RPMI8226 (cell line): ENCODE measurements around the gene FLT4.
"Not testable (repeated sequence)": the region's sequence is repeated elsewhere in the genome, so short reads cannot be mapped to it uniquely, and the experiment has no call there.

Experiments
- DNase-seq: peaks from one replicate; pipeline ENCODE4 v3.0.0-alpha.2; 2015

The FLT4 gene

DNA sequence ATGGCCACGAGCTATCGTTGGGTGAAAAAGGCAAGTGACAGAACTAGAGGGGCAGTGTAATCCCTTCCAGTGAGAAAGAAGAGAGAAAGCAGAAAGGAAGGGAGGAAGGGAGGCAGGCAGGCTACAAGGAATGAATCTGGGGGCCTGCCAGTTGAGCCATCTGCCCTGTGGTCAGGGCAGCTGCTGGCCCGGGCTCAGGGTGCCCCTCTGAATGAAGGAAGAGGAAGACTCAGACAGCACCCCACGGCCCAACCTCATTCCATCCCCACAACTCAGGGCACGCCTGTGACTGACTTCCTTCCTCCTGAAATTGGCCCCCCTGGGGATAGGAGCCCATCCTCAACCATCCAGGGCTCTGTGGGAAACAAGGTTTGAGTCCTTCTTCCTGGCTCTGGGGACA, 20.3 kb upstream of the FLT4 start:
- no peak for DNase-seq

DNA sequence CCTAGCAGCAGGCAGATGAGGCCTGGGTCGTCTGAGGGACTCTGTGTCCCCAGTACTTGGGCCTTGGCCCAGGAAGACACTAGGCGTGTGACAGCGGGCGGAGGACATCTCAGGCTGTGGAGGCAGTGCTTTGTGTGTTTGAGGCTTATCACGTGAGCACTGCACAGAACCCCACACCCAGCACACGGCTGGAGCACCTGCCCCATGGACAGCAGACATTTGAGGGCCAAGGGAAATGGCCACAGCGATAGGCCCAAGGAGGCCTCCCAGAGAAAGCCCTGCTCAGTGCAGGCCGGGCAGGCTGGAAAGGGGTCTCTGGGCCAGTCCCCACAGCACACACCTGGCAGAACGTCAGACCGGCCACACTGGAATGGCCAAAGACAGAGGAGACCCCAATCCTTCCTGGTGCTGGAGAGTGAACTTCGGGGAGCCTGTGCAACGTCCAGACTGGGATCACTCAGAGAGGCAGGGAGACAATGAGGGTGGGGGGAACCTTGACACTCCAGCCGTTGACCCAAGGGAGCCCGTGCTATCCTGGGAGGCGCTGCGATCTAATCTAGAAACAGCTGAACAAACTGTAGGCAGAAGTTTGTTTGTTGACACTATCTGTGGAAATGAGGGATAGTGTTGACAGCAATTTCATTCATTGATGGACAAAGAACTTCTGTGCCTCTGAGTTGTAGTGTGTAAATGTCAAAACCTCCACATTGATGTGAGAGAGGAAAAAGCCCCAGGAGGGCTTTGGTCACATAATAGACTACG, 19.6 kb upstream of the FLT4 start:
- DNase-seq = no peak

DNA sequence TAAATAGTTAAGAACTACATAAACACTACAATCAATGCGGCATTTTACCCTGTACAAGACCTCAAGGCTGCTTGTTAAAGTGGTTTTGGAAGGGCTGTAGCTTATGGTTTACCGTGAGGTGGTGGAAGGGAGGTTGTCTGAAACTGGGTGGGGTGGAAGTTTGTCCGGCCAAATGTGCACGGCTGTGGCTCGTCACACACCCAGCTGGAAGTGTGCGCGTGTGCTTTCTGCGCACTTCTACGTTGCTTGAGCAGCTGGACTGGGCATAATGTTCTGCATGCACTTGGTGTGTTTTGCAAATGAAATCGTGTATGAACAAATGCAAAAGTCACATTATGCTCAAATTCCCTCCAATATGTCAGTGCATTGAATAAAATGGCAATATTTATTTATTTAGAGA, 17.4 kb upstream of the FLT4 start:
- DNase-seq = no peak

DNA sequence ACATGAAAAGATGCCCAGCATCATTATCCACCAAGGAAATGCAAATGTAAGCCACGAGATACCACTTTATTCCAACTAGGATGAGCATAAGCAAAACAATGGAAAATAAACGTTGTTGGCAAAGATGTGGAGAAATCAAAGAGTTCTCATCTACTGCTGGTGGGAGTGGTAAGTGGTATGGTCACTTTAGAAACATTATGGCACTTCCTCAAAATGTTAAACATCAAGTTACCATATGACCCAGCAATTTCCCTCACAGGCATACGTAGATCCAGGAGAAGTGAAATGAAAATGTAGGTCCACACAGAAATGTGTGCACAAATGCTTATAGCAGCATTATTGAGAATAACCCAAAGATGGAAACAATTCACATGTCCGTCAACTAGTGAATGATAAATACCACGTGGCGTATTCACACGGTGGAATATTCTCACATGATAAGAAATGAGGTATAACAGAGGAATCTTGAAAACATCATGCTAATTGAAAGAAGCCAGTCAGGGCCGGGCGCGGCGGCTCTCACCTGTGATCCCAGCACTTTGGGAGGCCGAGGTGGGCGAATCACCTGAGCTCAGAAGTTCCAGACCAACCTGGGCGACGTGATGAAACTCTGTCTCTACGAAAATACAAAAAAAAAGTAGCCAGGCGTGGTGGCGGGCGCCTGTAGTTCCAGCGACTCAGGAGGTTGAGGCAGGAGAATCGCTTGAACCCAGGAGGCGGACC, 16.4 kb upstream of the FLT4 start:
- no peak for DNase-seq

- no peak for DNase-seq
Observed at GRCh38 chr5:180658774-180659564, 9.6 kb upstream of the FLT4 start.

DNA sequence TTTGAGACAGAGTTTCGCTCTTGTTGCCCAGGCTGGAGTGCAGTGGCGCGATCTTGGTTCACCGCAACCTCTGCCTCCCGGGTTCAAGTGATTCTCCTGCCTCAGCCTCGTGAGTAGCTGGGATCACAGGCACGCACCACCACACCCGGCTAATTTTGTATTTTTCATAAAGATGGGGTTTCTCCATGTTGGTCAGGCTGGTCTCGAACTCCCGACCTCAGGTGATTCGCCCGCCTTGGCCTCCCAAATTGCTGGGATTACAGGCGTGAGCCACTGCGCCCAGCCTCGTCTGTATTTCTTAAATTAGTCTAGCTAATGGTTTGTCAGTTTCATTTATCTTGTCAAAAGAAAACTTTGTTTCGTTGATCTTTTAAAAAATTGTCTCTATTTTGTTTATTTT, 5.8 kb upstream of the FLT4 start:
- DNase-seq = not testable (repeated sequence)

GRCh38 chr5:180652771-180653170, 3.4 kb upstream of the FLT4 start:
- DNase-seq = no peak

DNA sequence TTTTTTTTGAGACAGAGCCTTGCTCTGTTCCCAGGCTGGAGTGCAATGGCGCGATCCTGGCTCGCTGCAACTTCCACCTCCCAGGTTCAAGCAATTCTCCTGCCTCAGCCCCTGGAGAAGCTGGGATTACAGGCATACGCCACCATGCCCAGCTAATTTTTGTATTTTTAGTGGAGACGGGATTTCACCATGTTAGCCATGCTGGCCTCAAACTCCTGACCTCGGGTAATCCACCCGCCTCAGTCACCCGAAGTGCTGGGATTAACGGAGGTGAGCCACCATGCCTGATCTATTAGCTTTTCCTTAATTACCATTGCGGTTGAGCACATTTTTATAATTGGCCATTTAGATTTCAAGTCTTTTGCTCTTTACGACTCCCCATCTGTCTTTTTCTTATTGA, 2.9 kb upstream of the FLT4 start:
- no peak for DNase-seq

- no peak for DNase-seq
Observed at GRCh38 chr5:180648658-180649296, 623 bp downstream of the FLT4 start.

DNA sequence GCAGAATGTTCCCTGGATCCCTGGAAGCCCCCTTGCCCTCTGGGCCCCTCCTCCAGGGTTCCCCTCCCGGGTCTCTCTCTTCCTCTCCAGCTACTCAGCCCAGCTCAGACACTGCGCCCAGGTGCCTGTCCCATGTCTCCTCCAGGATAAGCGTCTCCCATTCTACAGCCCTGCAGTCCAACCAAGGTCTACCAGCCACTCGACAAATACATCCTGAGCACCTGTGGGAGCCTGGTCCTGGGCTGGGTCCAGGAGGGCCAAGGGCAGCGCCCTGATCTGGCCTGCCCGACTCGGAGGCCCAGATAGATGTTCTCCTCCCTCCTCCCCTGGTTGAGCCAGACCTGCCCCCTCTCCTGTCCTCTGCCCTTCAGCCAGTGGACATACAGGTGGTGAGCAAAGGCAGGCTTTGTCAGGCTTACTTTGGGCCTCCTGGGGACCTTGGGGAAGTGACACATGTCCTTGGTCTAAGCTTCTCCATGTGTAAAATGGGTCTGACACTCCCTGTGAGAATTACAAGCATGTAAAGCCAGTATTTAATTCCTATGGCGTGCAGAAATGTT, 1.4 kb downstream of the FLT4 start:
- no peak for DNase-seq

DNA sequence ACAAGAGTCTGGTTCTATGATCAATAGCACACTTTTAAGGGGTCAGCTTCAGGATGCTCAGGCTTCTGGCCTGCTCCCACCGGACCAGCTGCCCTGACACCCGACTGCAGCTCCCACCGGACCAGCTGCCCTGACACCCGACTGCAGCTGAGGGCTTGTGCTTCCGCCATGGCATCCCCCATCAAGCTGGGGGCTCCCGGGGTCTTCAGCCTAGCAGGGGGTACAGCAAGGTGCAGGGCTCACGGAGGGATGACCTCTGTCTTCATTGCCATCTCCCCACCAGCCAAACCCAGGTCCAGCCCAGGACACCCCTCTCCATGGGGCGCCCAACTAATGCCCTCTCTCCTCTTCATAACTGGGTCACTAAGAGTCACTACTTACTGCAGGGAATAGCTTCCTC, 1.9 kb downstream of the FLT4 start:
- no peak for DNase-seq

- no peak for DNase-seq
Observed at GRCh38 chr5:180646963-180647305, 2.5 kb downstream of the FLT4 start.

DNA sequence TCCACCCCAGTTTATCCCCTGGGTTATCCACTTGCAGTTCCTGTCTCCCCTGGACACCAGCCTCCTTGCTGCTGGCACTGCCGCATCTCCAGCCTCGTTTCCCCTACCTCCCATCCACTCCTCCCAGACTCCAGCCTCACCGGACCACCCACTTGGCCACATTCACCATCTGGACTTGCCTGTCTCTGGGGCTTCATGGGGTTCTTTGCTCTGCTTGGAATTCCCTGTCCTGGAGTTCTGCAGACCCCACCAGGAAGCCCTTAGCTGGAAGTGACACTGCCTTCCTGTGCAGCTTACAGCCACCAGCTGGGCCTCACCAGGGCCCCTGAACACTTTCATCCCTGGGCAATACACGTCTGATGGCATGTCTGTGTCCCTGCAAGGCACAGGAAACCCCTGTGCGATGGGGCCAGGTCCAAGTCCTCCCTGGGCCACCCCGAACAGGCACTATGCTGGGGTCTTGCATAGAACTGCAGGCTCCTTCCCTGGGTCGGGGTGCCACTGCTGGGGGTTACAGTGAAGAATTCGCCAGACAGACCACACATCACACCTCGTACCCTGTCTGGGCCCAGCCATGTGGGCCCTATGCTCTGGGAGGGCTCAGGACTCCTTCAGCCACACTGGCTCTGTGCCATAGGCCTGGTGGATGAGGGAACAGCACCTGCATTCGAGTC, 3.0 kb downstream of the FLT4 start:
- no peak for DNase-seq

DNA sequence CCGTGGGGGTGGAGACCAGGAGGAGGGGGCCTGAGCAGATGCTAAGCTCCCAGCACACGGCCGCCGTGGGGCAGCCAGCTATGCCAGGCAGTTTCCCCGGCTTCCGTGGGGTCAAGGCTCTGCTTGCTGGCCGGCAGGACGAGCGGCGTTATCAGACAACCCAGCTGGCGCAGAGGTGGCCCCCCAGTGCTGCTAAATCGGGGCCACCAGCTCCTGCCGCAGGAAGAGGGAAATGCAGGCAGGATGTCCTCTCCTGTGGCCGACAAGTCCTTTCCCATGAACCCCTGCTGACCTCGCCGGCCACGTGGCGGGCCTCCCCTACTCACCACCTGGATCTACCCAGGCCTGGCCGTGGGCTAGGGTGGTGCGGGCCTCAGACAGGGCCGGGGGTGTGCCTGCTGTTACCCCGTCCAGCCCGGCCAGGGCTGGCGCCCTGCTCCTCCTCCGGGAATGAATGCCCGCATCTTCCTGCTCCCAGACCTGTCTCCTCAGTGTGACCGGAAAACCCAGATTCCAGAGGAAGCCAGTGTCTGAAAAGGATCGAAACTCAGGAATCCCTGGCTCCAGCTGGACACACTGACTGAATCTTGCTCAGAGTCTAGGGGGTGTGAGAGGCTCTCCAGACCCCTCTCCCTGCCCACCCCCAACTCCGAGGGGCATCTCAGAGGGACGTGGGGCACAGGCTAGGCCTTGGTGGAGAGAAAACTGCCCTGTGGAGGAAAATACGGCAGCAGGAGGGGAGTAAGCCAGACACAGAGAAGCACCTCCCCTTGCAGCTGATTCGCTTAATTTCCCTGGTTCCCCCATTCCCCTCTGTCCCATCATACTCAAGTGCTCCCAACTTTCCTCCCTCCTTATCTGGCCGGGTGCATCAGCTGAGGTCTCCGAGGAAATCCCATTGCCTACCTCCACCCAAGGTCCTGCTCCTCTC, 3.9 kb downstream of the FLT4 start:
- DNase-seq = no peak

GRCh38 chr5:180644825-180645273, 4.6 kb downstream of the FLT4 start:
- no peak for DNase-seq

GRCh38 chr5:180644129-180644824, 5.1 kb downstream of the FLT4 start:
- DNase-seq = no peak

DNA sequence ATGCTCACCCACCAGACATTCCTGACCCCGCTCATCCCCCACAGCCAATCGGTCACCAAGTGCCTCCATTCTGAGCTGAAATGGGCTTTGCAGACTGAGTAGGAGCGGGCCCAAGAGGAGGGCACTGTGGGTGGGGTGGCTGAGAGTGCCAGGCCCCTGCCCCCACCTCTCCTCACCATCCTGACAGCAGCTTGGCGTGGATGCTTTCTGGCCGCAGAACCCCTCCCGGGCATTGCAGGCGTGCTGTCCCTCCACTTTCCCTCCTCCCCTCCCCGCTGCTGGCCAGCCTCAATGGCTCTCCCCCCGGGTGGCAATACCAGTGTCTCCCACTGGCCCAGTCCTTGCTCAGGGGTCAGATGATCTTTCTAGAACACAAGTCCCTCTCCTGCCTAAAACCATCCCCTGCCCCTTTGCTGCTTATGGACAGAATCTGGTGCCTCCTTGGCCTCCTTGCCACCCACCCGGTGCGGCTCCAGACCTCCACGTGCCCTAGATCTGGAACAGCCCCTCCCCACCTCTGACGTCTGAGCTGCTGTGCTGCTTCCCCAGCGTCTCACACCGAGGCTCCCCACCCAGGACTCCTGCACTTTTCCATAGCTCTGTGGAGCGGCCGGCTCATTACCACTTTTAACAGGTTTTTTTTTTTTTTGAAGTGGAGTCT, 6.1 kb downstream of the FLT4 start:
- no peak for DNase-seq

DNA sequence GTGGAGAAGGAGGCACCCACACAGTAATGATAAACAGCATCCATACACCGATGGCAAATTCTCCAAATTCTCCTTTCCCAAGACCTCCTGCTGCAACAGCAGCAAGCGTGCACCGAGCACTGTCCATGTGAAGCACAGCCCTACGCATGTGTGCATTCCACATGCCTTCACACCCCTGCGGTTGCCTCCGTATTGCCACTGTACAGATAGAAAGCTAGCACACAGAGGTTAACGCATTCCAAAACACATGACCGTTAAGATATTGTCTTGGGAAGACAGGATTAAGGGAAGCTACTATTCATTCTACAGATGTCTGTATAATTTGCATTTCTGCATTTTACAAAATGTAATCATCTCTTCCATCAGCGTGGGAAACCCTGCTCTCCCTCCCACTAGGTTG, 6.6 kb downstream of the FLT4 start:
- DNase-seq = no peak

DNA sequence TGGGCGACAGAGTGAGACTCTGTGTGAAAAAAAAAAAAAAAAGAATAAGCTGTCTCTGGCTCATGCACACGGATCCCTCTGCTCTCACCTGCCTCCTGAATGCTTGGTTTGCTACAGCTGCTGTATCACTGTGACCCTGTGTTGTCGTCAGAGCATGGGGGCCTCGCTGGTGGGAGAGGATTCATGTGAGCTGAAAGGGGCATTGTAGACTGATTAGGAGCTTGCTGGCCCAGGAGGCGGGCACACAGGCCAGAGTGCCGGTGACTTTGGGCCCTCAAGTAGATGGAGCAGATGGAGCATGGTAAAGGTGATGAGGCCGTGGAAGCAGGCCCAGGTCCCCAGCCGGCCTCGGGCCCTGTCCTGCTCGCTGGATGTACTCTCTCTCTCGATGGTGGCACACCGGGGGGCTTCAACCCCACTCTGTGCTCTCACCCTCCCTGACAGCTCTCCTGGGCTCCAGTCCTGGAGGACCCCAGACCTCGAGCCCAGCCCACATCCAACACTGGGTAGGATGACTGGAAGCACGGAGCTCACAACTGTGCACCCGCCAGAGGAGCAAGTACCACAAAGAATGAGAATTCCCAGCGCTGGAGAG, 7.1 kb downstream of the FLT4 start:
- DNase-seq = no peak

GRCh38 chr5:180641566-180641900, 7.9 kb downstream of the FLT4 start:
- DNase-seq = no peak
